Naive thymus-derived CD8-positive, alpha-beta T cell (primary cell): ENCODE measurements around the gene RNF103. TPM values are rescaled to one million over a fixed set of nuclear protein-coding genes. Genes with fewer than 3 reads are reported as not detected.

Source experiments
- ATAC-seq, 2 donors: fragments of 150-1000 bp; cut with Tn5 transposase in 1 of 2; sonication (Bioruptor Pico), chemical (Tn5 transposase) in 1 of 2; 1 replicate in 1 of 2; 2 replicates in 1 of 2; pipeline ENCODE4 v1.10.0; 2021; ENCODE audit warnings: mild to moderate bottlenecking in 2 of 2, moderate library complexity in 2 of 2
- POLR2A ChIA-PET: fragments of 350-600 bp; sonication (Branson Sonifier 250); formaldehyde crosslinking; loops from one replicate; lab custom pipeline; 2021; ENCODE audit warnings: antibody characterized with exemption; lab: Charles Lee
- DNase-seq, 10 donors: peaks; one replicate each; pipeline versions ENCODE4 v3.0.0 to v3.0.0-alpha.2; 2020 to 2022
- H3K27ac Mint-ChIP-seq, 10 donors: one replicate each; pipeline ENCODE4 v1.8.0; 2020 to 2022; ENCODE audit warnings: mild to moderate bottlenecking in 10 of 10, mixed read lengths in 10 of 10, moderate library complexity in 4 of 10, inconsistent platforms in 1 of 10
- H3K27me3 Mint-ChIP-seq, 5 donors: one replicate each; pipeline ENCODE4 v1.8.0; 2021 to 2022; ENCODE audit warnings: mixed read lengths in 5 of 5
- H3K36me3 Mint-ChIP-seq, 3 donors: one replicate each; pipeline ENCODE4 v1.8.0; 2020 to 2022; ENCODE audit warnings: mixed read lengths in 3 of 3, mild to moderate bottlenecking in 2 of 3, inconsistent platforms in 1 of 3
- H3K4me1 Mint-ChIP-seq, 4 donors: one replicate each; pipeline ENCODE4 v1.8.0; 2021 to 2022; ENCODE audit warnings: mixed read lengths in 4 of 4
- H3K4me3 Mint-ChIP-seq, 10 donors: one replicate each; pipeline ENCODE4 v1.8.0; 2020 to 2022; ENCODE audit warnings: mild to moderate bottlenecking in 10 of 10, mixed read lengths in 10 of 10, moderate library complexity in 6 of 10, inconsistent platforms in 1 of 10
- H3K9me3 Mint-ChIP-seq, 9 donors: one replicate each; pipeline ENCODE4 v1.8.0; 2020 to 2022; ENCODE audit warnings: mixed read lengths in 9 of 9, mild to moderate bottlenecking in 3 of 9, inconsistent platforms in 1 of 9, moderate library complexity in 1 of 9
- polyA plus RNA-seq, 3 donors: library from polyadenylated mRNA; unstranded; fragments of 300-500 nt; fragmentation: Illumina TruSeq; gene quantifications; one replicate each; pipeline ENCODE4 v1.2.3, GENCODE V29; 2021
- total RNA-seq, 8 experiments: library from RNA in 2 of 8; stranded (reverse) in 2 of 8; gene quantifications; one replicate each; pipeline ENCODE4 v1.2.3 and lab custom pipeline; 2021 to 2026

RNF103 gene
- total and polyA plus RNA-seq, 5 experiments from 2014 or later, result 0.77 to 47.9 (median 4.4) TPM

DNA sequence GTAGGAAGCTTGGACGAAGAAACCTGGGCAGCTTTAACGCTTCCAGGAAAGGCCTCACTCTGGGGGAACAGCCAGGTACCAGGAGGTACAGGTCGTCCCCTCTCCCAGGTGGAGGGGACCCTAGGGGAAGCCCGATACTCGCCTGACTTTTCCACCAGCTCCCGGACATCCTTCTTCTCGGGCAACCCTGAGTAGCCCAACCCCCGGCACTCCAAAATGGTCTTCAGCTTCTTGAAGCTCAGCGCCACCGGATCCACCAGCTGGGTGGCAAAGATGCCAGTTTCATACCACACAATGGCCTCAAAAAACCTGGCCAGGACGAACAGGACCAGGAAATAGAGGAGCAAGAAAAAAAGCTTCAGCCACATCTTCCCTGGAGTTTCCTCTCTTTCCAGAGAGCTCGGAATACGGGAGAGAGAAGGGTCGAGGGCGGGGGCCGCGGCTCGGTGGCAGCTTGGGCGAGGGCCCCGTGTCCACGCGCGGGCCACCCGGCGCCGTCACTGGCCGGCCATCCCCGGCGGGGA lies 1.1 kb downstream of the RNF103 start:
- peaks cover 13 to 52% (median 40%) of the 10 kb centered on the region in 4 donors for H3K4me1 Mint-ChIP-seq
- peak in 1 of 2 donors; percentile 5 for ATAC-seq
- peaks cover 0 to 27% (median 3%) of the 10 kb centered on the region in 3 donors for H3K36me3 Mint-ChIP-seq
- peak overlapping the region; percentile 85 to 95 (median 92) for H3K4me3 Mint-ChIP-seq
- no peaks in the 10 kb centered on the region for H3K27me3 Mint-ChIP-seq
- DNase-seq, result peak in 8 of 10 donors; percentile 4 to 64 (median 15)
- H3K9me3 Mint-ChIP-seq, result no peaks in the 10 kb centered on the region
- H3K27ac Mint-ChIP-seq, result peak overlapping the region; percentile 88 to 96 (median 95)
- POLR2A ChIA-PET, result interaction anchor here (0.7 to 3.2 kb wide), 14 partner anchors 13 to 185 kb away, joined by 3 to 31 read pairs (median 4); partner anchors contain the start of genes CD8A, CHMP3 and KDM3A

DNA sequence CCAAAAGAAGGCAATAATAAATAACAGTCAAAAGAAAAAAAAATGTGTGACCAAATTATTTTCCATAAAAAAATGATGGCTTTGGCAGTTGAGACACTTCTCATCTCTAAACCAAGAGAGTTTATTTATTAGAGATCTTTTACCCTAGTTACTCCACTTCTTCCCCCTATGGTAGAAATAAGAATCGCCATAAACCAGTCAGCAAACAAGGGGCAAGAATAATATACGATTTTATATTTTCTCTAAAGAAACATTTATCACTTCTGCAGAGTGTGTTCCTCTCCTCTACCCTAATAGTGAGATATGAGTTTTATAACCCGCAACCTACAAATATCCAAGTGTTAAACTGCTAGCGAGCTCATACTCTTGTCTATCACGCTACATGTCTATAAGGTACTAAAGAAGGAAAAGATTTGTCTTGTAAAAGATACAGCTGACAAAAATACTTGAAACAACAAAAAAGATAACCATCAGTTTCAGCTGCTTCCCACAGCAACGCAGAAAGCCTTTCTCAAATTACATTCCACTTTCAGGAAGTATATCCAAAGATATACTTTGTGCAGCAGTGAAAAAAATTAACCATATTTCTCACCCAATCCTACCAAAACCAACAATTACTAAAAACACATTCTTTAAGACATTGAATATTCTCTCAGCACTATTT lies 2.3 kb downstream of the RNF103 start:
- H3K4me1 Mint-ChIP-seq, result peaks cover 19 to 61% (median 43%) of the 10 kb centered on the region in 4 donors
- POLR2A ChIA-PET, result interaction anchor here (1.1 to 3.2 kb wide), 4 partner anchors 11 to 180 kb away, joined by 4 to 31 read pairs (median 16); partner anchors contain the start of genes CHMP3 and KDM3A
- H3K4me3 Mint-ChIP-seq, result peak overlapping the region; percentile 85 to 95 (median 92)
- H3K36me3 Mint-ChIP-seq, result peaks cover 0 to 35% (median 6%) of the 10 kb centered on the region in 3 donors
- DNase-seq (no peak), ATAC-seq (no peak)
- peak overlapping the region; percentile 4 to 96 (median 78) for H3K27ac Mint-ChIP-seq
- H3K9me3 Mint-ChIP-seq, result no peaks in the 10 kb centered on the region
- H3K27me3 Mint-ChIP-seq, result no peaks in the 10 kb centered on the region

DNA sequence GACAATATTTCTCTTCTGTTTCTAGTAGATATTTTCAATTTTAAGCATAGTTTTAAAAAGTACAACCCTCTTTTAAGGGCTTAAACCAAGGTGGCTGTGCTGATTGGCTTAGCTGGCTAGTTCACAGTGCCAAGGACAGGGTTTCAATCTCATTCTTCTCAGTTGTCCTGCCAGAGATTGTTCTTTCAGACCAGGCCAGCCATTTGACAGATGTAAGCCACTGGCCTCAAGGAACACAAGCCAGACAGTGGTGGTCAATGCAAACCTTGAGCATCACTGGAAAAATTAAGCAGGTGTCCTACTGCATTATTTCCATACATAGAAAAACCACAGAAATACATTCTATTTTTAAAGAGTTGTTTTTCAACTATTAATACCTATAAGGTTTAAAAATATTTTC lies 5.9 kb downstream of the RNF103 start:
- H3K27me3 Mint-ChIP-seq, result no peaks in the 10 kb centered on the region
- no peaks in the 10 kb centered on the region for H3K9me3 Mint-ChIP-seq
- POLR2A ChIA-PET, result no interaction called here
- peaks cover 26 to 64% (median 47%) of the 10 kb centered on the region in 4 donors for H3K4me1 Mint-ChIP-seq
- no peak for DNase-seq
- no peak overlapping the region for H3K4me3 Mint-ChIP-seq
- H3K36me3 Mint-ChIP-seq, result peaks cover 0 to 60% (median 15%) of the 10 kb centered on the region in 3 donors
- peak overlapping the region in 1 of 10 donors; percentile 52 for H3K27ac Mint-ChIP-seq
- no peak for ATAC-seq

DNA sequence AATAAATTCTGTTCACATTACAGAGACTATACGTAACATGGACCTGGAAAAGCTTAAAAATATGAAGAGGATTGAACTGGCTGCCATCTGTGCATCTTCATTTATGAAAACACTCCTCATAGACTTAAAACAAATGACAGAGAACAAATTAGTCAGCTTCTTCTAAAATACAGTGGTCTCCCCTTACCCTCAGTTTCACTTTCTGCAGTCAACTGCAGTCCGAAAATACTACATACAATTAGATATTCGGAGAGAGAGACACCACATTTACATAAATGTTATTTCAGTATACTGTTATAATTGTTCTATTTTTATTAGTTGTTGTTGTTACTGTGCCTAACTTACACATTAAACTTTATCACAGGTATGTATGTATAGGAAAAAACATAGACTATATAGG lies 6.5 kb downstream of the RNF103 start:
- Mint-ChIP-seq H3K9me3 (no peaks in the 10 kb centered on the region), H3K36me3 (peaks cover 0 to 60% (median 16%) of the 10 kb centered on the region in 3 donors), H3K4me1 (peaks cover 24 to 61% (median 47%) of the 10 kb centered on the region in 4 donors), H3K4me3 (no peak overlapping the region), H3K27me3 (no peaks in the 10 kb centered on the region), H3K27ac (no peak overlapping the region)
- DNase-seq (no peak), ATAC-seq (no peak)
- POLR2A ChIA-PET, result no interaction called here

DNA sequence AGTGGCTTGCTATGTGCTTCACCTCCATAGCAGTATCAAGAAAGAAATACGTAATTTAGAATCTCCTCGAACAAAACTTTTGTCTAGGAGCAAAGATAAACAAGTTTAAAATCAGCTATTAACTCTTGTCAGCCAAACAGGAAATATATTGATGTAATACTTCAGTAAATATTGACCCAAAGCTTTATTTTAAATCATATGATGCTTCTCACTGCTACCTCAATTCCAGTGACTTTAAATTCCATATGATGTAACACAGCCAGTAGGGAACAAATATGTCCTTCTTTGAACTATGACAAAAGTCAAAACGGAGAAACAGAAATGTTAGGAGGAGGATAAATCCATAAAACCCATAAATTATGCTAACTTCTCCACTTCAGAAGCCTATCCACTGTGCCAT lies 7.2 kb downstream of the RNF103 start:
- Mint-ChIP-seq H3K36me3 (peaks cover 0 to 64% (median 19%) of the 10 kb centered on the region in 3 donors), H3K9me3 (no peaks in the 10 kb centered on the region), H3K4me1 (peaks cover 23 to 59% (median 44%) of the 10 kb centered on the region in 4 donors), H3K27ac (no peak overlapping the region), H3K27me3 (no peaks in the 10 kb centered on the region), H3K4me3 (no peak overlapping the region)
- POLR2A ChIA-PET, result no interaction called here
- no peak for ATAC-seq
- no peak for DNase-seq

DNA sequence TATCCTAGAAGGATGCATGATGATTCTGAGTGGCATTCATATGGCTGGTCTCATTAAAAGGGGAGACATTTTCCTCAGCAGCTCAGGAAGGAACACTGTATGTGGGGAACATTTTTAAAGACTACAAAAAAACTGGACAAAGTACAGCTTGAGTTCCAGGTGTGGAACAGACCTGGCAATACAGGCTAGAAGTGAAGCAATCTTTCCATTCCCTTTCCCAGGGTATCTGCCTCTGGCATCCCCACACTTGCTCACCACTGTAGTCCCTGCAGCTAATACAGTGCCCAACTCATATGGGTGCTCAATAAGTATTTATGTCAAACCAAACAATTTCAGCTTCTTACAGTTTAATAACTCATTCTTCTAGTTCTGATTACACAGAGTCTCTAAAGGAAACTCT lies 8.1 kb downstream of the RNF103 start:
- Mint-ChIP-seq H3K4me3 (no peak overlapping the region), H3K27ac (peak overlapping the region in 1 of 10 donors; percentile 21), H3K4me1 (peaks cover 22 to 56% (median 43%) of the 10 kb centered on the region in 4 donors), H3K36me3 (peaks cover 0 to 73% (median 28%) of the 10 kb centered on the region in 3 donors), H3K27me3 (no peaks in the 10 kb centered on the region), H3K9me3 (no peaks in the 10 kb centered on the region)
- no peak for ATAC-seq
- DNase-seq, result no peak
- POLR2A ChIA-PET, result no interaction called here

DNA sequence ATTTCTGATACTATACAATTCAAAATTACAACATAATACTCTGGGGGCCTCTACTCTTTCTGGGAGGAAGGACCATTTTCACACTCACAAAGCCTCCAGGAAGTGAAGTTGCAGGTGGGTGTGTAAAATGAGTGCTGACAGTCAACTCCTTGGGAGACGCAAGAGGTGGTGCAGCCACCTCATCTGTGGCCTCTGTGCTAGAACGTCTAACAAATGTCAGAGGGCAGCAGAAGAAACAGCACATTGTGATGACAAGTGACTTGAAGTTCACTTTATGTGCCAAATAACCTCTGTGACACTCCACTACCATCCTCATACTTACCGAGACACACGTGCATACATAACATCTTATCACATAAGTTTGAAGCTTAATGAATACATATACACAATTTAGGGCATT lies 10.2 kb downstream of the RNF103 start:
- H3K27me3 Mint-ChIP-seq, result no peaks in the 10 kb centered on the region
- ATAC-seq (no peak), DNase-seq (no peak)
- H3K27ac Mint-ChIP-seq, result peak overlapping the region in 4 of 10 donors; percentile 19 to 70 (median 69)
- no peaks in the 10 kb centered on the region for H3K9me3 Mint-ChIP-seq
- no peak overlapping the region for H3K4me3 Mint-ChIP-seq
- POLR2A ChIA-PET, result interaction anchor here (1.0 kb wide), 1 partner anchor 51 kb away, joined by 3 read pairs; no protein-coding TSS in a partner anchor
- peaks cover 11 to 44% (median 30%) of the 10 kb centered on the region in 4 donors for H3K4me1 Mint-ChIP-seq
- H3K36me3 Mint-ChIP-seq, result peaks cover 6 to 73% (median 35%) of the 10 kb centered on the region in 3 donors

DNA sequence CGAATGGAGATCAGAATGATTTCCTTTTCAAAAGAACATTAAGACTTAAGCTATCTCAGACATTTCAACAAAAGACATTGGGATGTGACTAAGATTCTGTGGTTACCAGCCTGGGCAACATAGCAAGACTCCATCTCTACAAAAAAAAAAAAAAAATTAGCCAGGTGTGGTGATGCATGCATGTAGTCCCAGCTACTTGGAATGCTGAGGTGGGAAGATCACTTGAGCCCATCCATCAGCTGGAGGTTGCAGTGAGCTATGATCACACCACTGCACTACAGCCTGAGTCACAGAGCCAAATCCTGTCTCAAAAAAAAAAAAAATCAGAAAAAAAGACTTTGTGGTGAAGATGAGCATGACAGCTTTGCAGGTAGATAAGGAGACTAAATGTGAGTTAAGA lies 12.8 kb downstream of the RNF103 start:
- Mint-ChIP-seq H3K4me1 (peaks cover 7 to 33% (median 16%) of the 10 kb centered on the region in 4 donors), H3K9me3 (no peaks in the 10 kb centered on the region), H3K4me3 (no peak overlapping the region), H3K36me3 (peaks cover 7 to 62% (median 32%) of the 10 kb centered on the region in 3 donors), H3K27me3 (no peaks in the 10 kb centered on the region), H3K27ac (peak overlapping the region in 7 of 10 donors; percentile 17 to 52 (median 32))
- POLR2A ChIA-PET, result interaction anchor here (2.5 kb wide), 1 partner anchor 11 kb away, joined by 9 read pairs; no protein-coding TSS in a partner anchor
- DNase-seq (no peak), ATAC-seq (peak in 1 of 2 donors; percentile 37)

DNA sequence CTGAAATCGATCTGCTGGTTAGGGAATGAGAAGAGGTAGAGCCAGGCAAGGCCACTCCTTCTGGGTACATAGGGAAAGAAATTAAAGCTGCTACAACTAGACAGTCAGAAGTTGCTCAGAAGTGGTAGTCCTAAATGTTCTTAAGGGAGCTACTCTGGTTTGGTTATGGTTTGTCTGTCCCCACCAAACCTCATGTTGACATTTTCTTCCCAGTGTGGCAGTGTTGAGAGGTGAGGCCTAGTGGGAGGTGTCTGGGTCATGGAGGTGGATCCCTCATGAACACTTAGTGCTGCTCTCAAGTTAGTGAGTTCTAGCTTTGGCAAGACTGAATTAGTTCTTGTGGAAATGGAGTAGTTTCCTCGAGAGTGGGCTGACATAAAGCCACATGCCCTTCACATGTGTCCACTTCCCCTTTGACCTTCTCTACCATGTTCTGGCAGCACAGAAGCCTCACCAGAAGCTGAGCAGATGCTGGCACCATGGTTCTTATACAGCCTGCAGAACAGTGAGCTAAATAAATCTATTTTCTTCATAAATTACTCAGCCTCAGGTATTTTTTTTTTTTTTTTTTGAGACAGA lies 14.7 kb downstream of the RNF103 start:
- H3K4me3 Mint-ChIP-seq, result no peak overlapping the region
- no peak for ATAC-seq

DNA sequence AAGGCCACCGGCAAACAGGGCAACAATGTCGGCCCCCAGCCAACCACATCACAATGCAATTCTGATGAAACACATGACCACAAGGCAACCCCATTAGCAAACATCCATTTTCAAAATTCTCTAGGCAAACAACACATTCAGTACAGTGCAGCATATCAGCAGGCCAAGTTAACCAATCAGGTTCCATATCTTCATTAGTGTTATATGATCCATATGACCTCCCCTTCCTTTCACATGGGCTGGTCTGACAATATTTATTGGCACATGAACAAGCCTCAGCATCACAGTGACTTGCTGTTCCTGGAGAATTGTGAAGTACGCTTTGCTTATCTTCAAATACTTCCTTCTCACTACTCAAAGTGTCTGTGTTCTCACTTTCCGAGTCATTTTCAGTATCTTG lies 19.8 kb downstream of the RNF103 start:
- Mint-ChIP-seq H3K4me1 (peaks cover 0 to 9% (median 6%) of the 10 kb centered on the region in 4 donors), H3K4me3 (no peak overlapping the region), H3K36me3 (peaks cover 8 to 52% (median 17%) of the 10 kb centered on the region in 3 donors), H3K9me3 (no peaks in the 10 kb centered on the region), H3K27me3 (no peaks in the 10 kb centered on the region), H3K27ac (peak overlapping the region in 4 of 10 donors; percentile 16 to 73 (median 34))
- DNase-seq (no peak), ATAC-seq (no peak)
- POLR2A ChIA-PET, result interaction anchor here (0.7 kb wide), 1 partner anchor 198 kb away, joined by 3 read pairs; no protein-coding TSS in a partner anchor

More for the DNA sequence above, 14.7 kb downstream of the RNF103 start:
- Mint-ChIP-seq H3K36me3 (peaks cover 10 to 69% (median 31%) of the 10 kb centered on the region in 3 donors), H3K27me3 (no peaks in the 10 kb centered on the region), H3K4me1 (peaks cover 8 to 28% (median 17%) of the 10 kb centered on the region in 4 donors), H3K27ac (peak overlapping the region in 8 of 10 donors; percentile 1 to 81 (median 28)), H3K9me3 (no peaks in the 10 kb centered on the region)
- POLR2A ChIA-PET, result interaction anchor here (0.6 to 2.5 kb wide), 4 partner anchors 13 to 166 kb away, joined by 3 to 9 read pairs (median 4); no protein-coding TSS in a partner anchor
- no peak for DNase-seq

DNA sequence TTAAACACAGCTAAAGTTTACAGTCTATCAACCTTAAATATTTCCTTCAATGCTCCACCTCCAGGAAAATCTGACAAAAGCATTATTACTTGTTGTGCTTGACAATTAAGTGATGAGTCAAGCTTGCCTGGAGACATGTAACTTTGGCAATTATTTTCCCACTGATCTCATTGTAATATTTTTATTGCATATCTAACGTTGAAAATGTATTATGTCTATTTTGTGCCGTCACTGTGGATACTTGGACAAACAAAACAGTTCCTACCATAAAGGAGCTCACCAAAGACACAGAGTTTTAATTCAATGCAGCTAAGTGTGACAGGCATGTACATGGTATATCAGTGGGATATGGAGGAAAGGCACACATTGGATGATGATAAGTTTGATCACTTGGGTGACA lies 24.7 kb downstream of the RNF103 start:
- H3K9me3 Mint-ChIP-seq, result no peaks in the 10 kb centered on the region
- DNase-seq (no peak), ATAC-seq (no peak)
- no peak overlapping the region for H3K4me3 Mint-ChIP-seq
- POLR2A ChIA-PET, result interaction anchor here (1.0 kb wide), 1 partner anchor 24 kb away, joined by 3 read pairs; no protein-coding TSS in a partner anchor
- H3K27me3 Mint-ChIP-seq, result peaks cover 0 to 2% (median 0%) of the 10 kb centered on the region in 5 donors
- H3K4me1 Mint-ChIP-seq, result peaks cover 0 to 4% (median 0%) of the 10 kb centered on the region in 4 donors
- H3K27ac Mint-ChIP-seq, result peak overlapping the region in 3 of 10 donors; percentile 5 to 54 (median 11)
- H3K36me3 Mint-ChIP-seq, result peaks cover 0 to 19% (median 5%) of the 10 kb centered on the region in 3 donors

DNA sequence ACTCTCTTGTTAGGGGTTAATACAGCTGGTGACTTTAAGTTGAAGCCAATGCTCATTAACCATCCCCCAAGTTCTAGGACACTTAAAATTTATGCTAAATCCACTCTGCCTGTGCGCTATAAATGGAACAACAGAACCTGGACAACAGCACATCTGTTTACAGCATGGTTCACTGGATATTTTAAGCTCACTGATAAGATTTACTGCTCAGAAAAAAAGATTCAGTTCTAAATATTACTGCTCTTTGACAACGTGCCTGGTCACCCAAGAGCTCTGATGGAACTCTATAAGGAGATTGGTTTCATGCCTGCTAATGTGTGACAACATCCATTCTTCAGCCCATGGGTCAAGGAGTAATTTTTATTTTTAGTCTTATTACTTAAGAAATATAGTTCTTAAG lies 27.5 kb downstream of the RNF103 start:
- H3K4me3 Mint-ChIP-seq, result no peak overlapping the region
- no peak for DNase-seq
- POLR2A ChIA-PET, result no interaction called here
- no peak for ATAC-seq
- no peaks in the 10 kb centered on the region for H3K4me1 Mint-ChIP-seq
- no peaks in the 10 kb centered on the region for H3K36me3 Mint-ChIP-seq
- H3K27ac Mint-ChIP-seq, result no peak overlapping the region
- H3K27me3 Mint-ChIP-seq, result peaks cover 0 to 3% (median 0%) of the 10 kb centered on the region in 5 donors
- H3K9me3 Mint-ChIP-seq, result no peaks in the 10 kb centered on the region
